ENCODE results near the gene GNAZ. TPM values are rescaled to one million over a fixed set of nuclear protein-coding genes. Genes with fewer than 3 reads are reported as not detected.

GNAZ gene
- total and polyA plus RNA-seq, 3 donors from 2014 or later = 13.7 to 20.2 (median 15.1) TPM

GRCh38 chr22:23117891-23118646 is 47.8 kb downstream of the GNAZ start:
- DNase-seq = no peak
- intact Hi-C loops (cut with DNase I; ENCODE audit: low total_unique reads) = no loop called here
- no peaks in the 10 kb centered on the region for H3K27me3 ChIP-seq
- no peak for TF ChIP-seq POLR2A (IDR thresholded peaks at IDR 0.05)
- no peak for TF ChIP-seq CTCF (IDR thresholded peaks at IDR 0.05)
- 88 to 95% methylated on average over 8 to 15 of the region's 15 CpGs for WGBS, 2 donors
- no peaks in the 10 kb centered on the region for H3K36me3 ChIP-seq (ENCODE audit: low read depth, missing control alignments)
- H3K4me3 ChIP-seq = no peak overlapping the region
- no peaks in the 10 kb centered on the region for H3K9me3 ChIP-seq
- no peak overlapping the region for H3K27ac ChIP-seq
- H3K4me1 ChIP-seq = no peaks in the 10 kb centered on the region

GRCh38 chr22:23118647-23119493 is 48.6 kb downstream of the GNAZ start:
- DNase-seq = no peak
- 95 to 97% methylated on average over 7 of the region's 7 CpGs for WGBS, 2 donors
- TF ChIP-seq POLR2A (IDR thresholded peaks at IDR 0.05) (no peak), CTCF (IDR thresholded peaks at IDR 0.05) (no peak)
- no peak overlapping the region for H3K27ac ChIP-seq
- no peaks in the 10 kb centered on the region for H3K27me3 ChIP-seq
- intact Hi-C loops (cut with DNase I; ENCODE audit: low total_unique reads) = no loop called here
- H3K4me1 ChIP-seq = no peaks in the 10 kb centered on the region
- H3K36me3 ChIP-seq (ENCODE audit: low read depth, missing control alignments) = no peaks in the 10 kb centered on the region
- H3K4me3 ChIP-seq = no peak overlapping the region
- no peaks in the 10 kb centered on the region for H3K9me3 ChIP-seq

DNA sequence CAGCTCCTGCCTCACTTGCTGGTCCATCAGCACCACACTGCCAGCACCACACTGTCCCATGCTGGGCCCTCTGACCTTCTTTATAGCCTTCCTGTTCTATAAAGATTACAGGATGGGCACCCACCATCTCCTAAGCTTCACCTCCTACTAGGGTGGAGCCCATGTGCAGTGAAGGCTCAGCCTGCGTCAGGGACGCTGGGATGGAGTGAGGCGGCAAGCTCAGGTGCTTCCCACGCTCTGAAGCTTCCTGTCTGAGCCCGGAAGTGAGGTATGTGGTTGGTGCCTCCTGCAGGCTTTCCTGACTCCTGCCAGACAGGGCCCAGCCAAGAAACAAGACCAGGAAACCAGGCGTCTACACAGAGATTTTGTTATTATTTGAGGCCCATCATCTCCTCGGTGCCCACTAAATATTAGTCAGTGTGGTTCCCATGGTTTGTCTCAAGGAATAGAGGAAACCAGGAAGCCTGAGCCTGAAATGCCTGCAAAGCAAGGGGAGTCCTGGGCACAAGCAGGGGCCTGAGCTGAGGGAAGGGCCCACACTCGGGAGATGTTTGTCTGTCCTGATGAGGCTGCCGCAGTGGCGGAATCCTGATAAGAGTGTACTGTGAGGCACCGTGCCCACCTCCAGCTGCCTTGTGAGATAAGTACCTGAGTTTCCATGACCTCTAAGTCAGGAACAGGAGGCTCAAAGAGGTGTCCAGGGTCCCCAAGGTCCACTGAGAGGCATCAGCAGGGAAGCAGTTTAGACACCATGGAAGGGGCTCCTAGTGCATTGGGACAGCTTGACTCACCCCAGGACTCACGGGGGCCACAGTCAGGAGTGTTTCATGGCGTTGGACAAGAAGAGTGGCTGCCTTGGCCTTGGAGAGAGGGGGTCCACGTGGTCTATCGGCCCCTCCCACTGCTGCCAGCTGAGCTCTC is 49.4 kb downstream of the GNAZ start:
- intact Hi-C loops (cut with DNase I; ENCODE audit: low total_unique reads) = loop anchor here (5.0 kb wide), 1 partner anchor 162 kb away; no protein-coding TSS in a partner anchor
- H3K27me3 ChIP-seq = no peaks in the 10 kb centered on the region
- no peaks in the 10 kb centered on the region for H3K4me1 ChIP-seq
- no peak overlapping the region for H3K27ac ChIP-seq
- WGBS, 2 donors = 74 to 80% methylated on average over 9 to 15 of the region's 15 CpGs
- no peak overlapping the region for H3K4me3 ChIP-seq
- H3K36me3 ChIP-seq (ENCODE audit: low read depth, missing control alignments) = no peaks in the 10 kb centered on the region
- H3K9me3 ChIP-seq = no peaks in the 10 kb centered on the region
- TF ChIP-seq POLR2A (IDR thresholded peaks at IDR 0.05) (no peak), CTCF (IDR thresholded peaks at IDR 0.05) (no peak)
- no peak for DNase-seq

- H3K27ac ChIP-seq = no peak overlapping the region
- peaks cover 2% of the 10 kb centered on the region for H3K4me1 ChIP-seq
- H3K36me3 ChIP-seq (ENCODE audit: low read depth, missing control alignments) = no peaks in the 10 kb centered on the region
- H3K27me3 ChIP-seq = no peaks in the 10 kb centered on the region
- no peak overlapping the region for H3K4me3 ChIP-seq
- TF ChIP-seq POLR2A (IDR thresholded peaks at IDR 0.05) (no peak), CTCF (IDR thresholded peaks at IDR 0.05) (no peak)
- intact Hi-C loops (cut with DNase I; ENCODE audit: low total_unique reads) = loop anchor here (5.0 kb wide), 1 partner anchor 163 kb away; no protein-coding TSS in a partner anchor
- DNase-seq = no peak
- H3K9me3 ChIP-seq = no peaks in the 10 kb centered on the region
- WGBS, 2 donors = 93 to 99% methylated on average over 7 of the region's 7 CpGs
Measured at GRCh38 chr22:23120415-23120899, 50.1 kb downstream of the GNAZ start.

Data from testis (tissue), 3 donors.